AG09309 (cell line): ENCODE data around the gene PRSS3.
A peak's percentile ranks its signal among the peaks of the same experiment; 100 is the strongest.

Source experiments
- DNase-seq: peaks from one replicate; pipeline ENCODE4 v3.0.0-alpha.2; 2010; ENCODE audit warnings: low read depth
- H3K4me3 ChIP-seq: 2 replicates; pipeline ENCODE4 v1.5.1; 2011; ENCODE audit warnings: mild to moderate bottlenecking, low read depth, low read length, moderate library complexity; ENCODE audit not compliant: control insufficient read depth
- CTCF ChIP-seq: IDR thresholded peaks from 2 replicates; pipeline ENCODE4 v1.5.1; 2011; ENCODE audit warnings: mild to moderate bottlenecking, low read depth, low read length, inconsistent platforms; ENCODE audit not compliant: insufficient read depth, control insufficient read depth; ENCODE audit errors: missing control alignments

Gene PRSS3

GRCh38 chr9:33809506-33809905 is 14.1 kb downstream of the PRSS3 start:
- DNase-seq, result no peak
- TF ChIP-seq CTCF, result no peak
- H3K4me3 ChIP-seq, result no peak overlapping the region

GRCh38 chr9:33813712-33814641 is 18.6 kb downstream of the PRSS3 start:
- no peak overlapping the region for H3K4me3 ChIP-seq
- TF ChIP-seq CTCF, result peak; percentile 55
- DNase-seq, result peak; percentile 44

GRCh38 chr9:33815781-33816180 is 20.4 kb downstream of the PRSS3 start:
- DNase-seq, result no peak
- no peak for TF ChIP-seq CTCF
- H3K4me3 ChIP-seq, result no peak overlapping the region

GRCh38 chr9:33816327-33817252 is 21.2 kb downstream of the PRSS3 start, which contains the start of gene UBE2R2:
Gene UBE2R2, plus strand, starts transcription at chr9:33817160. Its CDS starts 598 bp downstream, at chr9:33817758.
- TF ChIP-seq CTCF, result no peak
- H3K4me3 ChIP-seq, result peak within 1 kb of the TSS; percentile 99
- peak; percentile 46 for DNase-seq

GRCh38 chr9:33817327-33818166 is 22.2 kb downstream of the PRSS3 start:
- peak; percentile 26 for TF ChIP-seq CTCF
- peak; percentile 18 for DNase-seq
- H3K4me3 ChIP-seq, result peak overlapping the region; percentile 99

GRCh38 chr9:33818167-33818846 is 22.9 kb downstream of the PRSS3 start:
- DNase-seq, result no peak
- H3K4me3 ChIP-seq, result peak overlapping the region; percentile 99
- no peak for TF ChIP-seq CTCF
